ENCODE results near the gene RASGEF1B.

The RASGEF1B gene

DNA sequence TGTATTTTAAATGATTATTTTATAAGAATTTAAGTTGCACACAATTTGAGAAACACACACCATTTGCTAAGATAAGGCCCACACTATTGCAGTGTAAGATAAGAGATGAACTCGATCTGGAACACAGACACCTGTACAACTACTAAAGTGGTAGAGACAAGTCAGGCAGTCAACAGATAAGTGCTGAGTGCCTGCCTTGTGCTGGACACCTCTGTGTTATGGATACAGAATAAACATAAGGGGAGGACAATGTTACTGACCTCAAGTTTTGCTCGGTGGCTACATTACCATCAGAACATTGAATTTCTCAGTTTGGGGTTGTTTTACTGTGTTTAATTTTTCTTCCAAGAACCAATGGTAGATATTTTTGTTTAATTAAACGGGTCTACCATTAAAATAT, 74.1 kb downstream of the RASGEF1B start:
- no peak for DNase-seq

DNA sequence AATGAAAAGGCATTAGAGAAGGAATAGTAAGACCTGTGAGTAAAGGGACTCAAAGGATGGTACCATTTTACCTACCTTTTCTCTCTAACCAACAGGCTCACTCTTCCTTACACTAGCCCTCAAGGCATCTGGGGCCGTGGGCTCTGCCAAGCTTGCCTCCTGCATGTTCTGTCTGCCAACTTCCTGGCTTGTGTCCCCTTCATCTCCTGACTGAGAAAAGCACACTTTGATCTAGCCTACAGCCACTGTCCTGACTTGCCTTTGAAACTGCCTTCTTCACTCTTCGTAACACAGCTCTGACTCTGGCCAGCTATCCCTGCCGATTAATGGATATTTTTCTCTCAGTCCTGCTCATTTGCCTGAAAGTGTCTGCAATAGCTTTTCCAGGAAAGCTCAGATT, 76.5 kb downstream of the RASGEF1B start:
- DNase-seq, result no peak

DNA sequence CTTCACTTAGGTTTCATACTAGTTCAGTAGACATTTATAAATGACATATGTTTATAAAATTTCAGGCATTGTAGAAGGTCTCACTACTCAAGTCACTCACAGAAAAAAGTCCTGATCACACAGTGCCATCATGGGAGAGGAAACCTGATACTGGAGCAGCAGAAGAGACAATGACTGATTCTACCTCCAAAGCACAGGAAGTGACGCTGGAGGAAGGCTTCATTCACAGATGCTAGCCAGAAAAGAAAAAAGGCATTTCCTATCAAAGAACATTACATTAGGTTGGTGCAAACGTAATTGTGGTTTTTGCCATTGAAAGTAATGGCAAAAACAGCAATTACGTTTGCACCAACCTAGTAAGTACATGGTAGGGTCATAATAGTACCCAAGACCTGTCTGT, 79.5 kb downstream of the RASGEF1B start:
- DNase-seq, result no peak

- DNase-seq, result no peak
Measured at GRCh38 chr4:81389720-81390119, 82.0 kb downstream of the RASGEF1B start.

GRCh38 chr4:81380437-81380836, 91.3 kb downstream of the RASGEF1B start:
- DNase-seq, result no peak

- DNase-seq, result no peak
Measured at GRCh38 chr4:81378386-81378785, 93.3 kb downstream of the RASGEF1B start.

- DNase-seq, result no peak
Measured at GRCh38 chr4:81377191-81377590, 94.5 kb downstream of the RASGEF1B start.

- no peak for DNase-seq
Measured at GRCh38 chr4:81376720-81377119, 95.0 kb downstream of the RASGEF1B start.
